Mammary epithelial cell (primary cell): Measurements from ENCODE around the gene SASS6.

ENCODE experiments used
- CTCF ChIP-seq, 2 donors: IDR thresholded peaks in 1 of 2; conservative IDR thresholded peaks in 1 of 2; 2 replicates each; pipeline ENCODE4 v1.5.1; 2011 to 2012; ENCODE audit warnings: inconsistent platforms in 2 of 2, low read length in 2 of 2, mild to moderate bottlenecking in 2 of 2, control low read depth in 1 of 2, low read depth in 1 of 2; ENCODE audit not compliant: insufficient read depth in 1 of 2; ENCODE audit errors: extremely low read depth in 1 of 2
- EZH2 ChIP-seq: IDR thresholded peaks from 2 replicates; pipeline ENCODE4 v1.6.1; 2012; ENCODE audit warnings: low read length, inconsistent platforms, borderline replicate concordance

GRCh38 chr1:100132566-100133477 is at the start of gene SASS6, which contains the start of gene TRMT13:
- TF ChIP-seq CTCF (conservative IDR thresholded peaks at IDR 0.05 in 1 of 2, IDR thresholded peaks at IDR 0.05 in 1 of 2; ENCODE audit: extremely low read depth in 1 of 2, insufficient read depth in 1 of 2, low read depth in 1 of 2, low read length in 2 of 2), result no peak
- TF ChIP-seq EZH2, result no peak
